Upper lobe of left lung (tissue), 6 donors: ENCODE measurements around the gene IZUMO1. TPM values are rescaled to one million over a fixed set of nuclear protein-coding genes. Genes with fewer than 3 reads are reported as not detected.
"Not testable (repeated sequence)": the region's sequence is repeated elsewhere in the genome, so short reads cannot be mapped to it uniquely, and the experiment has no call there.

Experiments used
- ATAC-seq, 2 donors: fragments of 200-7000 bp; cut with Tn5 transposase; one replicate each; pipeline ENCODE4 v1.9.1; 2022; ENCODE audit warnings: mild to moderate bottlenecking in 2 of 2, moderate library complexity in 2 of 2; ENCODE audit not compliant: low FRiP score in 2 of 2
- DNase-seq, 2 donors: peaks; one replicate each; pipeline ENCODE4 v3.0.0-alpha.2; 2019 to 2020
- H3K27ac ChIP-seq, 4 donors: fragments of 200-600 bp; sonication (generic); one replicate each; pipeline ENCODE4 v1.5.1; 2016 to 2019
- H3K27me3 ChIP-seq, 4 donors: fragments of 200-600 bp; sonication (generic); one replicate each; pipeline ENCODE4 v1.5.1; 2017 to 2019
- H3K36me3 ChIP-seq, 4 donors: fragments of 200-600 bp; sonication (generic); one replicate each; pipeline ENCODE4 v1.5.1; 2016 to 2019
- H3K4me1 ChIP-seq, 4 donors: fragments of 200-600 bp; sonication (generic); one replicate each; pipeline ENCODE4 v1.5.1; 2018 to 2019
- H3K4me3 ChIP-seq, 4 donors: fragments of 200-600 bp; sonication (generic); one replicate each; pipeline ENCODE4 v1.5.1; 2017 to 2019; ENCODE audit warnings: mild to moderate bottlenecking in 2 of 4, moderate library complexity in 1 of 4
- H3K9me3 ChIP-seq, 4 donors: fragments of 200-600 bp; sonication (generic); one replicate each; pipeline ENCODE4 v1.5.1; 2018 to 2019
- CTCF ChIP-seq, 6 experiments: fragments of 450-650 bp in 4 of 6; fragments of 200-600 bp in 2 of 6; sonication (generic) in 2 of 6; IDR thresholded peaks; one replicate each; pipeline ENCODE4 v1.5.1; 2016 to 2019; ENCODE audit warnings: antibody characterized with exemption in 6 of 6
- EP300 ChIP-seq, 4 donors: sonication (generic); formaldehyde crosslinking; IDR thresholded peaks; one replicate each; pipeline ENCODE4 v1.5.1; 2017; ENCODE audit warnings: antibody characterized with exemption in 4 of 4, control low read depth in 2 of 4
- POLR2A ChIP-seq, 4 donors: fragments of 450-650 bp; IDR thresholded peaks; one replicate each; pipeline ENCODE4 v1.5.1; 2016 to 2017; ENCODE audit warnings: antibody characterized with exemption in 4 of 4, mild to moderate bottlenecking in 2 of 4
- POLR2AphosphoS5 ChIP-seq, 2 donors: sonication (generic); formaldehyde crosslinking; IDR thresholded peaks; one replicate each; pipeline ENCODE4 v1.5.1; 2017; ENCODE audit warnings: antibody characterized with exemption in 2 of 2
- WGBS, 2 donors: methylation state at CpG; one replicate each; pipeline ENCODE4 v1.1.5; 2017 to 2018; 5-methylcytosine and 5-hydroxymethylcytosine counted together
- total RNA-seq, 6 donors: library from RNA; depleted of rRNA in 4 of 6; stranded (reverse); fragments of >200 nt in 4 of 6; gene quantifications; one replicate each; pipeline versions ENCODE4 v1.1.0 to v1.2.1, GENCODE V29; 2016 to 2021
- donor health status: DM: no; HTN: no; CAD: no; lungs with moderate emphysema.
- donor health status: DM: no; HTN: yes; CAD: no; lungs with severe emphysema.

Gene IZUMO1
- total RNA-seq, 6 donors from 2014 or later = 1.4 to 4.2 (median 2.5) TPM; not detected in 1

- H3K9me3 ChIP-seq = no peaks in the 10 kb centered on the region
- TF ChIP-seq POLR2A (IDR thresholded peaks at IDR 0.05) (no peak), CTCF (IDR thresholded peaks at IDR 0.05) (no peak), POLR2AphosphoS5 (IDR thresholded peaks at IDR 0.05) (no peak), EP300 (IDR thresholded peaks at IDR 0.05) (no peak)
- peak overlapping the region in 3 of 4 donors; percentile 45 to 63 (median 57) for H3K27ac ChIP-seq
- peaks cover 0 to 4% (median 0%) of the 10 kb centered on the region in 4 donors for H3K4me1 ChIP-seq
- ATAC-seq = peak in 1 of 2 donors; percentile 85
- H3K4me3 ChIP-seq = no peak overlapping the region
- no peaks in the 10 kb centered on the region for H3K36me3 ChIP-seq
- DNase-seq = peak in 1 of 2 donors; percentile 34
- H3K27me3 ChIP-seq = no peaks in the 10 kb centered on the region
- 77 to 86% methylated on average over 7 of the region's 7 CpGs for WGBS, 2 donors
Measured at GRCh38 chr19:48770266-48770665, 23.6 kb upstream of the IZUMO1 start.

GRCh38 chr19:48768994-48769713, 22.4 kb upstream of the IZUMO1 start:
- DNase-seq = peak in 1 of 2 donors; percentile 57
- Histone ChIP-seq H3K27ac (peak overlapping the region in 2 of 4 donors; percentile 45 to 63), H3K4me3 (no peak overlapping the region), H3K9me3 (no peaks in the 10 kb centered on the region), H3K27me3 (no peaks in the 10 kb centered on the region), H3K4me1 (no peaks in the 10 kb centered on the region), H3K36me3 (no peaks in the 10 kb centered on the region)
- TF ChIP-seq POLR2A (IDR thresholded peaks at IDR 0.05) = no peak
- no peak for TF ChIP-seq EP300 (IDR thresholded peaks at IDR 0.05)
- TF ChIP-seq CTCF (IDR thresholded peaks at IDR 0.05) = no peak
- no peak for TF ChIP-seq POLR2AphosphoS5 (IDR thresholded peaks at IDR 0.05)
- ATAC-seq = no peak
- 48 to 61% methylated on average over 10 to 11 of the region's 11 CpGs for WGBS, 2 donors

- DNase-seq, H3K27me3 ChIP-seq, H3K4me3 ChIP-seq, H3K36me3 ChIP-seq, ATAC-seq, H3K9me3 ChIP-seq, H3K4me1 ChIP-seq: not testable (repeated sequence)
- peak overlapping the region in 1 of 4 donors; percentile 44 for H3K27ac ChIP-seq
- WGBS, 2 donors = 54% methylated on average over 5 to 6 of the region's 6 CpGs
Measured at GRCh38 chr19:48768171-48768753, 21.6 kb upstream of the IZUMO1 start.

- not testable (repeated sequence) for H3K4me3 ChIP-seq, H3K4me1 ChIP-seq, DNase-seq, H3K9me3 ChIP-seq, ATAC-seq, H3K27me3 ChIP-seq, H3K36me3 ChIP-seq, H3K27ac ChIP-seq
- WGBS, 2 donors = 55 to 56% methylated on average over 5 of the region's 5 CpGs
Measured at GRCh38 chr19:48765816-48766215, 19.1 kb upstream of the IZUMO1 start.

- 46 to 65% methylated on average over 12 to 14 of the region's 16 CpGs for WGBS, 2 donors
- Histone ChIP-seq H3K9me3 (no peaks in the 10 kb centered on the region), H3K36me3 (no peaks in the 10 kb centered on the region), H3K27me3 (no peaks in the 10 kb centered on the region), H3K4me1 (peaks cover 0 to 7% (median 4%) of the 10 kb centered on the region in 4 donors), H3K27ac (peak overlapping the region; percentile 44 to 64 (median 50)), H3K4me3 (no peak overlapping the region)
- ATAC-seq (no peak), DNase-seq (no peak)
- TF ChIP-seq POLR2AphosphoS5 (IDR thresholded peaks at IDR 0.05) (no peak), POLR2A (IDR thresholded peaks at IDR 0.05) (no peak), EP300 (IDR thresholded peaks at IDR 0.05) (no peak), CTCF (IDR thresholded peaks at IDR 0.05) (no peak)
Measured at GRCh38 chr19:48760504-48761205, 13.9 kb upstream of the IZUMO1 start.
